ENCODE measurements around the gene FAM163B.

Gene FAM163B

DNA sequence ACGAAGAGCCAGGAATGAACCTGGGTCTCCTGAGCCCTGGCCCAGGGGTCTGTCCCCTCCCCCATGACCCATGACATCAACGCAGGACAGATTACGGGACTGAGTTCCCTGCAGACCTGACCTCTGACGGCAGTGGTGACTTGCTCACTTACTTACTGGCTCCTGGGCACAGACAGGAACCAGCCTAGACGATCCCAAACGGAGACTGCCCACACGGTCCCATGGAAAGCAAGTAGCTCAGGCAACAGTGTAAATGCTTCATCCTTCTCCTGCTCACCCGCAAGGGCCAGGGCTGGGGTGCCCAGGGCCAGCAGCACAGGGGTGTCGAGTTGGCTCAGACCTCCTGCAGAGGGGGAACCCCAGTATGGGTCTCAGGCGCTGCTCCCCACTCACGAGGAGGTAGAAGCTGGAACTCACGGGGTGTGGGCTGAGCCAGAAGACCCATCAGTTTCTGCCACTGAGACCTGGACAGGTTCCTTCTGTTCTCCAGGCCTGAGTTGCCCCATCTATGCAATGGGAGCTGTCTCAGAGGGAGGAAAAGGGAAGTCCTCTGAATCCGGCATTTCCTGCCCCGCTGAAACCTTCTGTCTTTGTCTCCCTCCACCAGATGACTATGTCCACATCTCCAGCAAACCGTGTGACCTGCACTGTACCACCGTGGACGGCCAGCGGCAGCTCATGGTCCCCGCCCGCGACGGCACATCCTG, 69.0 kb downstream of the FAM163B start:
- DNase-seq, result no peak

DNA sequence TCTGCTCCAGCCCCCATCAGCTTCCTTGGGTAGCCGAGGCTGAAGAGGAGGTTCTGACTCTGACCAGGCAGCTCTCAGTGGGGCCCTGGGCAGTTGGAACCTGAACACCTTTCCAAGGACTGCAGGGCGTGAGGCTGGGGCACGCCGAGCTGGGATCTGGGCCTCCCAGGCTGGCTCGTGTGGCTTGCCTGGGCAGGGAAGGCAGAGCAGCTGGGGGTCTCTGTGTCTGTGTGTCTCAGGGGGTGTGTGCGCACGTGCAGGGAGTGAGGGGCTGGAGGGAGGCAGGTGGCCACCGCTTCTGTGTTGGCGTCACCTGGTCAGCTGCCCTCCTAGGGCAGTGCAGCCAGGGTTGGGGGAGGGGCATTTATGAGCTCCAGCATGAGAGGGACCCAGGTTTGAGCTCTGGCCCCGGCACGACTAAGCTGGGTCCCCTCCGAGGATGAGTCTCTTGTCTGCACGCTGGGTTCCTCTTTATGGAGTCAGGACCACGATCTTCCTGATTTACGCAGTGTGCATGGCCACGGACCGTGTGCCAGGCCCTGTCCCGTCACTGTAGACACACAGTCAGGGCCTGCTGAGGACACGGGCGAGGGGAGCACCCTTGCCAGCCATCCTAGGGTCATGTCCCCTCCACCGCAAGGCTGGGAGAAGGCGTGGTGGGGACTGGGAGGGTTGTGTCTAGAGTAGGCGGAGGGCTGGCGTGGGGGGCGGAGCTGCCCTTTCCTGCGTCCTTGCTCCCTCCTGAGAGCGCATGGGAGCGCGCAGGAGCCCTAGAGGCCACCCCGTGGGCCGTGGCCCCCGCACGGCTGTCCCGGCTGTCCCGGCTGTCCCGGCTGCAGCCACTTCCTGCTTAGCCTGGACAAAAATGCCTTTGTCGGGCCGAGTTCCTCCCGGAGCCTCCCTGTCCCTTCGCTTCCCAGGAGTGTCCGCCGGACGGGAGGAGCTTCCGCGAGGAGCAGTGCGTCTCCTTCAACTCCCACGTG, 70.0 kb downstream of the FAM163B start:
- no peak for DNase-seq

DNA sequence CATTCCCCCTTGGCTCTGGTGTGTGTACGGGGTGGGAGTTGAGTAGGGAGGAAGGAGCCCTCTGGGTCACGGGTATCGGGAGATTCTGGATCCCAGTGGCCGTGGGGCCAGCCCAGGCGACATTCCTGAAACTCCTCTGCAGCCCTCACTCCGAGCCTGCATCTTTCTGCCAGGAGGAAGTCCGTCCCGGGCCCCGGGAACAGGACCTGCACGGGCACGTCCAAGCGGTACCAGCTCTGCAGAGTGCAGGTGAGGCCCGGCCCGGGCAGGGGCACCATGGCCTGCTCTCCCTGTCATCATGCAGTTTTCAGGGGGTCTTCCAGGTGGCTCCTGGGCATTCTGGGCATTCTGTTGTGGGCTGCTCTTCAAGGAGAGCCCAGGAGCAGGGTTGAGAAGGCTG, 71.0 kb downstream of the FAM163B start:
- no peak for DNase-seq

DNA sequence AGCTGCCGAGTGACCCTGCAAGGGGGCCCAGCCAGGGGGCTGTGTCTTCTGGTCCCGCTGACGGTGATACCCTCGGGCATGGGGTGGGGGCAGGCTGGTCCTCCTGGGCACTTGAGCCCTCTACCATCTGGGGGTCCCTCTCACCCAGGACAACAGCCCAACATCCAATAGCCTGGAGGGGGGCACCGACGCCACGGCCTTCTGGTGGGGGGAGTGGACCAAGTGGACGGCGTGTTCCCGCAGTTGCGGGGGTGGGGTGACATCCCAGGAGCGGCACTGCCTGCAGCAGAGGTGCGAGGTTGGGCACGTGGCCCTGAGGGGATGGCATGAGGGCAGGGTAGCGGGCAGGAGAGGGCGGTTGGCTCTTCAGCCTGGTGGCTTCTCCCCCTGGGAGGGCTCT, 71.9 kb downstream of the FAM163B start:
- DNase-seq, result no peak

DNA sequence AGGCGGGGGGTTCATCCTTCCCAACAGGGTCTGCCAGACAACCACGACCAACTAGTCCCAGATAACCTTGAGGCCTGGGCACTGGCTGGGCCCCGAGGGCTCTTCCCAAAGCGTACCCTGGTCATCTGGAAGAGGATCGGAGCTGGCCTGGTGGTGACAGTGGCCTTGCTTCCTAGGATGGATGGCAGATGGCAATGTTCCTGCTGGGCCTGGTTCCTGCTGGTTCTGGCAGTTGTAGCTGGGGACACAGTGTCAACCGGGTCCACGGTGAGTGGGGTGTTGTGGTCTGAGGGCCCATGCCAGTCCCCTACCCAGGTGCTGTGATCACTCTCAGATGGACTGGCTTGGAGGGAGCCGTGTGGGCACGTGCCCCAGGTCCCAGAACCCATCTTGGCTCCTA, 72.7 kb downstream of the FAM163B start:
- DNase-seq, result no peak

DNA sequence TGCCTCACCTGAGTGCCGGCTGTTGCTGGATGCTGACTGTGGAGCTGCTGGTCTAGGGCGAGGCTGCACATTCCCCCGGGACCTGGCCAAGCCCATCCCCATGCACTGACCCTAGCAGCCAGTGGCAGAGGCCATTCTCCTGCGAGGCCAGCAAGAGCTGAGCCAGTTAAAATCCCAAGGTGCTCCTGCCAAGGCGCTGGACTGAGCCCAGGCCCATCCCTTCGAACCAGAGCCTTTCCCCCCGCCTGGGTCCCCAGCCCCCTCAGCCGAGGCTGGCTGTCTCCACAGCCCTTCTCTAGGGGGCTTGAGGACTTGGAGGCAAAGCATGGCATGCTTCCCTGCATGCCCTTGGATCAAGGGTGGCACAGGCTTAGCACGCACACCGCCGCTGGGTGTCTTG, 73.1 kb downstream of the FAM163B start:
- no peak for DNase-seq

DNA sequence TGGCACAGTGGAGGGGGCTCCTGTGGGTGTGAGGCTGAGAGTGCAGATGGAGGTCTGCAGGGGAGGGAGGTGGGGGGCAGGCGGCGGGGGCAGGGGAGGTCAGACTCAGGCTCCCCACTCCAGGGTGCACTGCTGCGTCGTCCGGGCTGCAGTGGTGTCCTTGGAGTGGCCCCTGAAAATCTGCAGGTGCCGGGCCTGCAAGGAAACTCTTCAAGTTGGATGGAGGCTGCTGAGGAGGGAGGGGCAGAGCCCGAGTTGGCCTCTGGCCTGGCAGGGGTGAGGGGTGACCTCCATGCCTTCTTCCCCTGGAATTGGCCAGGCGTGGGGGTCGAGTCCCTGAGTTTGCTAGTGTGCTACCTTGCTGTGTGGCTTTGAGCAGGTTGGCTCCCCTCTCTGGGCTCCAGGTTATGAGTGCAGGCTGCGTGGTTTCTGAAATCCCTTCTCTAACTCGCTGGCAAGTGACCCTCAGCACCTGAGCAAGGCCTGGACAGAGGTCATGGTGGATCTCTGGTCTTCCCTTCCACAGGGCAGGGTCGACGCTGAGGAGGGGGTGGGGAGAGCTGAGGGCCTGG, 73.8 kb downstream of the FAM163B start:
- DNase-seq, result no peak

DNA sequence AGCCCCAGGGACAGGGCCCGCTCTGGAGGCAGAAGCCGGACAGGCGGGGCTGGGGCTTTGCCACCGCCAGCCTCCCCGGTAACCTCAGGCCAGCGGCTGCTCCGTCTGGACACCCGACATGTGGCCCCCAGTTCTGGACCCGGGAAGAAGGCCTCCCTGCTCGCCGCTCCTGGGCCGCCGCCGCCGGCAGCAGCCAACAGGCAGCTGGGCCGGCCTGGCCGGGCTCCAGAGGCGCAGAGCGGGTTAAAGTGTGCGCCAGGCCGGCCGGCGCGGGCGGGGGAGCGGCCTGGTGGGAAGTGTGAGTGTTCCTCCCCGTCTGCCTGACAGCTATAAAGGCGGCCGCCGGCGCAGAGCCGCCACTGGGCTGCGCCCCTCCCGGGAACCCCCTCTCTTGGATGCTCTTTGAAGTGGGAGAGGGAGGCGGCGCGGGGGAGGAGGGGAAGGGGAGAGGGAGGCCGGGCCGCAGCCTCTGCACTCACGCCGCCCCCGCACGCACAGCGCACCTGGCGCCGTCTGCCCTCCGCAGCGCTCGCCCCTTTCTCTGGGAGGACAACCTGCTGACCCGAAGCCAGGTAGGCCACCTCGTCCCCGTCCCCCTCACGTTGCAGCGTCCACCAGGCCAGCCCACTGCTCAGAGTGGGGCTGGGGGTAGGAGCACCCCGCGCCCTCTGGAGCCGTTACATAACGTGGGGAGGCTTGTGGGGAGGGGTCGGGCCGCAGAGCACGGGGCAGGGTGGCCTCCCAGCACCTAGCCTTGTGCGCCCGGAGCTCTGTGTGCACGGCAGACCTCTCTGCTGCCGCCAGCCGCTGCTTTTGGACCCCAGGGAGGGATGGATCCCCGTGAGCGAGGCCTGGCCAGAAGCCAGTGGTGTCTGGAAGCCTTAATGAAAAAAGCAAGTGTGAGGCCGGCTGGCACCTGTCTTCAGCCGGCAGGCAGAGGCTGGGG, 74.6 kb downstream of the FAM163B start, which contains the start of gene ADAMTSL2:
Gene ADAMTSL2 (plus strand): TSS at position 359 of the 946 bp plus-strand sequence. CDS start 2,009 bp downstream, outside the sequence.
- peak; percentile 64 for DNase-seq

DNA sequence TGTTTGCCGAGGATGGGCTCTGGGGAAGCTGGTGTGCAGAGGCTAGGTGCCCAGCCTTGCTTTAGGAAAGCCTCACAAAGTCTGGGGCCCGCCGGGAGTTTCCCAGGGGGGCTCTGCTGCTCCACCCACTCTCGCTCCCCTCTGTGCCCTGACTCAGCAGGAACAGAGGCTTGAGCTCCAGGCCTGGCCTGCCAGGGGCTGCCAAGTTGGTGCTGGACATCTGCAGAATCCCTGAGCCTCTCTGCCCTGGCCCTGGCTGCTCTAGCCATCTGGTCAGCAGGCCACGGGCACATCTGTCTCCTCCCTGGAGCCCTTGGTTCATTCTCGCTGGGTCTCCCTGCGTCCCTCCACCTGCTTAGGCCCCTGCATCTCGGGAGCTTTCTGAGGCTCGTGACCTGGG, 75.3 kb downstream of the FAM163B start:
- no peak for DNase-seq

DNA sequence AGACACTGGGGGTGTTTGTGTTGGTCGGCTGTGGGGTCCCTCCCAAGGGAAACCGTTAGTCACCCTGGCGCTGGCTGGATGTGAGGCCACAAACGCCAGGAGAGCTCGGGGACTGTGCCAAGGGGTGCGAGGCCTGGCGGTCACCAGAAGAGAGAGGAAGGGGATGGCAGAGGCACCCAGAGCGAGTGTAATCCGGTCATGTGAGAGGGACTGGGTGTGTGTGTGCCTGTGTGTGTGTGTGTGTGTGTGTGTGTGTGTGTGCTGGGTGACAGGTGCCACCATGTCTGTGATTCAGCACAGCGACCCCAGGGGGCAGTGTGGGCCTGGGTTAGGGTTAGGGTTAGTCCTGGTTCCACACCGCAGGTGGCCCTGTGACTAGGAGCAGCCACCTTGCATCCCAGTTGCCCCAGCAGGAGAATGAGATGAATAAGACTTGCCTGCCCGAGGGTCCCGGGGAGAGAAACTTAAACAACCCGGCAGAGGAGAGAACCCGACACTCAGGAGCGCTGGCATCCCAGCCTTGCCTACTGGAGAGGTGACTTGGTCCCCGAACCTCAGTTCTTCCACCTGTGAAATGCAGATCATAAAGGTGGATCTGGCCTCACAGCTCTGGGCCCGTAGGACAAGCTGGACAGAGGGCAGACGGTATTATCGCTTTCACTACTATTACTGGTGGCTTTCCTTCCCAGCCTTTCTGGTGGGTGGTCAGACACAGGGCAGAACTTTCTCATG, 76.1 kb downstream of the FAM163B start:
- DNase-seq, result peak; percentile 74

DNA sequence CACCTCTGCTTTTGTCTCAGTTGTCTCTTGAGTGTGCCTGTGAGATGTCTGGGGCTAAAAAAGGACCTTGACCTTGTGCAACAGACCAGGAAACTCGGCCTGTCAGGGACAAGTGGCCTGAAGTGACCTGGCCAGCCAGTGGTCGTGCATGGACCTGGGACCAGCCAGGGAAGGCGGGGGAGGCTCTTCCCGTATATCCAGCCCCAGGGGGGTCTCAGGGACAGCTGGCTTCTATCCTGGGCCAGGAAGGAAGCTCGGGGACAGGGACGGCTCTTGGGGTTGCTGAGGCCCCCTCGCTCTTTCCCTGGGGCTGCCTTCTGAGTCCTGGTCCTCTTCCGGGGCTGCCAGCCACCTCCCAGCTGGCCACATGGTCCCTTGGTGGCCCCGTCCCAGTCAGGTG, 77.9 kb downstream of the FAM163B start:
- no peak for DNase-seq

DNA sequence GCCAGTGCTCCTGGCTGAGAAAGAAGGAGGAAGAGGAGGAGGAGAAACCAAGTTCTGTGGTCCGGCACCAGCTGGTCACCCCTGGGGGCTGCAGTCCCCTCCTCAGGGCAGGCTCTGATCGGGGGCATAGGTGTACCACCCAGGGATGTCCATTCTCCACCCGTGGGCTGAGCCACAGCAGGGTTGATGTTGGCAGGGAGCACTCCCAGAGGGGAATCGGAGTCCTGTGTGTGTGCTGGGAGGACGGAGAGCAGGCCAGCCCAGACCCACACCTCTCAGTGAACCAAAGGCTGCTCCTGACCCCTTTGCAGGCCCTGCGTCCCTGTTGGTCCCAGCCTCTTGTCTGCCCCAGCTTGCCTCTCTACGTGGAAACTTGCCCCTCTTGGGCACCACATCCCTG, 79.3 kb downstream of the FAM163B start:
- DNase-seq, result no peak

DNA sequence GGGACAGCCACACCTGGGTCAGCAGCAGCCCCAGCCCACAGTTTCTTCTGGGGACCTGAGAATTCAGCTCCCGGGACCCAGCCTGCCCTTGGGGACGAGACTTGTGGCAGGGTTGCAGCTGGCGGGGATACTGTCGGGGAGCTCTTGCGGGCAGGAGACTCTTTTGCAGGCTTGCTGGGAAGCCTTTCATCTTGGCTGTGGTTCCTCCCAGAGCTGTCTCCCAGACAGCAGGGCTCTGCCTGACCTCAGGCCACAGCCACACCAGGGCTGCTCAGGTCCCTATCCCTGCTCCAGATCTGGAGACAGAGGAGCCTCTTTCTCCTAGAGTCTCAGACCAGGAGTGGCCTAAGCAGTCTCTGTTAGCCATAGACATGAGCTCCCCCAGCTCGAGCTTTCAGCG, 79.7 kb downstream of the FAM163B start:
- no peak for DNase-seq

DNA sequence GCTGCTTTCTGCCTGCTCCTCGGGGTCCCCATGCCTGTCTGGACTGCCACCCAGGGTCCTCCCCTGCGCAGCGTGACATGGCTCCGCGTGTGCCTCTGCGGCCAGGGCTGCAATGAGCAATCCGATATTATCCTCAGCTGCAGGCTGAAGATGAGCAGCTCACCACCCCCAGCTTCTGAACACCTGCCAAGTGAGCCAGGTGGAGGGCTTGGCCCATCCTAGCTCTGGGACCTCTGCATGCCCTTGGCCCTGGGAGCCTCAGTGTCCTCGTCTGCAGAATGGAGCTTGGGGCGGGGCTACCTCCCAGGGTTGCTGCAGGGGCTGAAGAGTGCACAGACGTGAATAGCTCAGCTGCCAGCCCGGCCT, 80.3 kb downstream of the FAM163B start:
- no peak for DNase-seq

DNA sequence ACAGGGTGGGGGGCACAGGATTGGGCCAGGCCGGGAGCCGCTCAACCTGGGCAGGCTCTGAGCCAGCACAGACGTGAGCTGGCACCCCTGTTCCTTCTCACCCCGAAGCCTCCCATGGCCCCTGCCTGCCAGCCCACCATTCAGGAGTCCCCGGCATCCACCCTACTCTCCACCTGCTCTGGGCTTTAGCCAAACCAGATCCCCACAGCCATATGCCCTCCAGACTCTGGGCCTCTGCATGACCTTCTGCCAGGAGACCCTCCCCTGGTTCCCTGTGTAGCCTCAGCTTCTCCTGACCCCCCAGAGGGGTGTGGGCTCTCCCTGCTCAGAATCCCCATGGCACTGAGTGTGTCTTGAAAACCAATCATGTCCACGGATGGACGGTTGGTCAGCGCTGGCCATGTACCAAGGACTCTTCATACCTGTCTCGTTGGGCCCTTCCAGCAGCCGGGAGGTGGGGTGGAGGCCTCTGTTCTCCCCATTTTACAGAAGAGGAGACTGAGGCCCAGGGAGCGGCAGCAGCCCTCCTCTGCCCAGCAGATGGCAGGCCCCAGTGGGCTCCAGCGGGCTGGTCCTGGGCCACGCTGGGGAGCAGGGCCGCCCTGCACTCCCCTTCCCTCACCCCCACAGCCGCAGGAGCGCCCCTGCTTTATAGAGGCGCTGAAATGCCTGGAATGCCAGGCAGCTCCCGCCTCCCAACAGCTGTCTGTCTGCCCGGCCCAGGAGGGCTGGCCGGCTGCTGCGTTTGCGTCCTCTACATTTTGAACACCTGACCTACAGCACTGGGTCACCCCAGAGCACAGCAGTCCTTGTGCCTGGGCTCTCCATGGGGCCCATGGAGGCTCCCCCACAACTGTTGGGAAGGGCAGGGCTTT, 81.0 kb downstream of the FAM163B start:
- no peak for DNase-seq

DNA sequence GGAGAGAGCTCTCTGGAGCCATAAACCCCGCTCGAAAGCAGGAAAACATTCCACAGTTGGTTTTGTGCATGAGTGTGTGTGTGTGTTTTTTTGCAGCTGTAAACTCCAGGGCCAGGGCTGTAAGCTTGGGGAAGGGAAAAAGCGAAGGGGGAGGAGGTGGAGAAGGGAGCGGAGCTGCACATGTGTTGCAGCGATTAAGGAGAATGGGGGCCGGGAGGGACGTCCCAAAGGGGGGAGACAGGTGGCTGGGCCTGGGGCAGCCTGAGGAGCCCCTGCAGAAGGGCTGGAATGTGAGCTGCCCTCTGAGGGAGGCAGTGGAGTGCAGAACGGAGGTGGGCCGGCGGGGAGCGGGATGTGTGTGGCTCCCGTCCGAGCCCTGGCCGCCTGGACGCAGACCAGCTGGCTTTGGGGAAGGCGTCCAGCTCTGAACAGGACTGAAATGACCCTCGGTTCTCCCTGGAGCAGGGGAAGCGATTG, 81.7 kb downstream of the FAM163B start:
- DNase-seq, result no peak
